22Rv1 (cell line): ENCODE results near the gene CPNE8.
"Not testable (repeated sequence)": the region's sequence is repeated elsewhere in the genome, so short reads cannot be mapped to it uniquely, and the experiment has no call there.

Experiments
- H3K27ac ChIP-seq: fragments of 450-650 bp; 2 replicates; pipeline ENCODE4 v1.5.1; 2017
- ZFX ChIP-seq: fragments of 450-650 bp; IDR thresholded peaks from 2 replicates; pipeline ENCODE4 v1.6.1; 2017; ENCODE audit warnings: antibody characterized with exemption, borderline replicate concordance
- TF ChIP-seq, protein P1 (sequence below): fragments of 450-650 bp; IDR thresholded peaks from 2 replicates; pipeline ENCODE4 v1.5.1; 2017; ENCODE audit warnings: mild to moderate bottlenecking

CPNE8 gene

DNA sequence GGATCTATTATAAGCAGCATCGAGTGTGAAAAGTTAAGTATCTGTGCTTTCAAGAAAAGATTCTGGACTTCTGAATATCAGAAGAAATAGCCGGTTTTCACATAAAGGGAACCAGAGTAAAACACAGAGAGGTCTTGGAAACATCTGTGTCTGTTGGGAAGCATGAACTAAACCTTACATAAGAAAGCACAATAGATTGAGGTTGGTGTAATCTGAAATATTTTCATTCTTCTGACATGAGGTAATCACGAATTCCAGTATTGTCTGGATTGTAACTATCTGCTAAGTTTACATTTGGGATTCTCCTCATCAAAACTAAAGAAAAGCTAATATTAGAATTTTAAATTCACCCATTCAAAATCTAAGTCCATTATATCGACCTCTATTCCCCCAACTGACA lies 161.3 kb downstream of the CPNE8 start:
- TF ChIP-seq, protein P1, sequence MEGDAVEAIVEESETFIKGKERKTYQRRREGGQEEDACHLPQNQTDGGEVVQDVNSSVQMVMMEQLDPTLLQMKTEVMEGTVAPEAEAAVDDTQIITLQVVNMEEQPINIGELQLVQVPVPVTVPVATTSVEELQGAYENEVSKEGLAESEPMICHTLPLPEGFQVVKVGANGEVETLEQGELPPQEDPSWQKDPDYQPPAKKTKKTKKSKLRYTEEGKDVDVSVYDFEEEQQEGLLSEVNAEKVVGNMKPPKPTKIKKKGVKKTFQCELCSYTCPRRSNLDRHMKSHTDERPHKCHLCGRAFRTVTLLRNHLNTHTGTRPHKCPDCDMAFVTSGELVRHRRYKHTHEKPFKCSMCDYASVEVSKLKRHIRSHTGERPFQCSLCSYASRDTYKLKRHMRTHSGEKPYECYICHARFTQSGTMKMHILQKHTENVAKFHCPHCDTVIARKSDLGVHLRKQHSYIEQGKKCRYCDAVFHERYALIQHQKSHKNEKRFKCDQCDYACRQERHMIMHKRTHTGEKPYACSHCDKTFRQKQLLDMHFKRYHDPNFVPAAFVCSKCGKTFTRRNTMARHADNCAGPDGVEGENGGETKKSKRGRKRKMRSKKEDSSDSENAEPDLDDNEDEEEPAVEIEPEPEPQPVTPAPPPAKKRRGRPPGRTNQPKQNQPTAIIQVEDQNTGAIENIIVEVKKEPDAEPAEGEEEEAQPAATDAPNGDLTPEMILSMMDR, result no peak

DNA sequence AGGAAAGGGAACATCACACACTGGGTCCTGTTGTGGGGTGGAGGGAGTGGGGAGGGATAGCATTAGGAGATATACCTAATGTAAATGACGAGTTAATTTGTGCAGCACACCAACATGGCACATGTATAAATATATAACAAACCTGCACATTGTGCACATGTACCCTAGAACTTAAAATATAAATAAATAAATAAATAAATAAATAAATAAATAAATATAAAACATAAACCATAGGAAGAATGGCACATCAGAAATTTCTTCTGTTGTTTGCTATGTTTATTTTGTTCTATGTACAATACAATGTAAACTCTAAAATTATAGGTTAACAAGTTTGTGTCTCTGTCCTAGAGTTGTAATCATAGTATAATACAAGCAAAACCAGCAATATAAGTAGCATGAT lies 162.9 kb downstream of the CPNE8 start:
- not testable (repeated sequence) for H3K27ac ChIP-seq

More for the DNA sequence above, 161.3 kb downstream of the CPNE8 start:
- H3K27ac ChIP-seq, result no peak overlapping the region

DNA sequence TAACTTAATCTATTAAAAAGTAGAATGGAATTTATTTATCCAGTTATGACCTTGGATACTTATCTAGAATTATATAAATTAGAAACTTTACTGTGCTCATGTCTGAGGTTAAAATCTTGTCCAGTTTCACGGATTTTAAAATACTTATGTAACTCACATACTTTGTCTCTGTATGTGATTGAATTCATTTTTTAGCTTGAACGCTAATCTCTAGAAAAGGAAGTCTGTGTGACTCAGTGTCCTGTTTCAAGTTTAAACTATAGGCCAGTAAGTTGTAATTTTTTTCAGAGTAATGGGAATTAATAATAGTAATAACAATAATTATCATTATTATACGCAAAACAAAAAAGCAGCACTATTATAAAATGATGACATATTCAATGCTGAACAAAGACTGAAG lies 168.6 kb downstream of the CPNE8 start:
- no peak for TF ChIP-seq ZFX
- TF ChIP-seq, protein P1, result no peak
- H3K27ac ChIP-seq, result no peak overlapping the region

DNA sequence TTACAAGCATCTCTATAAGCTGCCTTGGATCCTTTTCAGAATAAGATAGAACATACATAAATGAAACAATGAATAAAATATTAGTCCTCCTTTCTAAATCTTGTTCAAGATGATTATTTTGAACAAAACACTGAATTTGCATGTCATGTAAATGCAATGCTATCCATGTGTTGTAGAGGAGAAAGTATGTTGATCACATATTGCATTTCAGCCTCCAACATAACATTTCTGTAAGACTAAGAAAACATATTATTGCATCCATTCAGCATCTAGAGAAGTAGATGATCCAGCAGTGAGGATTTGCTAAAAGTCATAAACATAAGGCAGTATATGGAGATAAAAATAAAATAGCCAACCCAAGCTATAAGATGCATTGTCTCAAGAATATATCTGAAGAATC lies 172.6 kb downstream of the CPNE8 start:
- TF ChIP-seq ZFX, result no peak
- TF ChIP-seq, protein P1, result no peak
- no peak overlapping the region for H3K27ac ChIP-seq

DNA sequence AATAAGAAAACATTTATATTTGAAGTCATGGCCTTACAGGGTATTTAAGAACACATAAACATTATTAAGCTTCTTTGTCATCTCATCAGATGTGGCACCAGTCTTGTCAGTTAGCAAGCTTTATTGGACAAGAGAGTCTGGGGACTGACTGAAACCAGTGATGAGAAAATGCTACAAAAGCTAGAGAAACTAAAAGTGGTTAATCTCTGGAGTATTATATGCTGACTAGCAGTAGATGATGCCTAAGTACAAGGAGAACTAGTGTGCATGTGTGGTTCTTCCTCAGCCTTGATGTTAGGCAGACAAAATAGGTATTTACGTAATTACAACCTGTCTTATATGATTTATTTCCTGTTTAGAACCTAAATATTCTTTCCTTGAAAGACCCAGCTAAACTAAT lies 176.5 kb downstream of the CPNE8 start:
- TF ChIP-seq, protein P1, result no peak
- TF ChIP-seq ZFX, result no peak
- H3K27ac ChIP-seq, result no peak overlapping the region

DNA sequence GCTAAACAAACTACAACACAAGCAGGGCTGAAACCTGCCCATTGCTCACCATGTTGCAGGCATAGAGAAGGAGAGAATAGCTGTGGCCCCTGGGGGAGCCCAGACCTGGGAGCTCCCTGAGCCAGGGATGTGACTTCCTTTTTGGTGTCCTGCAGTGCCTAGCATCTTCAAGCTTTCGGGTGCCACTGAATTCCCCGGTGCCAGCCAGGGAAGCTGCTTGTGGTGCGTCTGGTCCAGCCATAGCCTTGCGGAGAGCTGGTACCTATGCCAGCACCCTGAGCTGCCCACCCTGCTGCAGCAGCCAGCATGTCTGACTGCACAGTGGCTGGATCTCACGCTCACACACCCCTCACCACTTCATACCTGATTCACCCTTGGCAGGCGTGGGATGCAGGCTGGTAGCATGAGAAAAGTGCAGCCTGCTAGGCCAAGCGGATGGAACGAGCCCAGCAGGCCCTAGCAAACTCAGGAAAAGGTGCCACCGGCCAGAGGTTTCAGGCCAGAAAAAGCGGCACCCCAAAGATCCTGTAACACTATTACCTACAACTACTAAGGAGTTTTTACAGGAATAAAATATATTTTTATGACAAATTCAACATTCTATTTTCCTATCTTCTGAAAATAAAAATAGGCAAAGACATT lies 183.7 kb downstream of the CPNE8 start:
- H3K27ac ChIP-seq, result no peak overlapping the region
- TF ChIP-seq, protein P1, result no peak
- no peak for TF ChIP-seq ZFX

DNA sequence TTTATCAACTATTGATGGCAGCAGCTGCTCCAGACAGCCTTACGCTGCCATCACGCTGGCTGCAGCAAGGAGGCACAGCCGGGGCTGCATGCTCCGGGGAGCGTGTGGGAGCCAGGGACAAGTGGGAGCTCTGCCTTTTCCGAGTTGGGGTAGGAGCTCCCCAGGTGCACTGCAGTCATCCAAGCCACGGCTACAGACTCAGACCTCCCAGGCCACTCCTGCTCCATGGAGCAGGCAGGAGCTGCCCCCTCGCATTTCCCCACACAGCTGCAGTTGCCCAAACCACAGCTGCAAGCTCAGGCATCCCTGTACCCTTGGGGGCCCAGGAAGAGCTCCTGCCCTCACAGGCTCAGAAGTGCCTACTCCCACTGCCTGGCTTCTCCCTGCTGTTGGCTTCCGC lies 184.7 kb downstream of the CPNE8 start:
- TF ChIP-seq ZFX, result no peak
- TF ChIP-seq, protein P1, result no peak
- H3K27ac ChIP-seq, result no peak overlapping the region

DNA sequence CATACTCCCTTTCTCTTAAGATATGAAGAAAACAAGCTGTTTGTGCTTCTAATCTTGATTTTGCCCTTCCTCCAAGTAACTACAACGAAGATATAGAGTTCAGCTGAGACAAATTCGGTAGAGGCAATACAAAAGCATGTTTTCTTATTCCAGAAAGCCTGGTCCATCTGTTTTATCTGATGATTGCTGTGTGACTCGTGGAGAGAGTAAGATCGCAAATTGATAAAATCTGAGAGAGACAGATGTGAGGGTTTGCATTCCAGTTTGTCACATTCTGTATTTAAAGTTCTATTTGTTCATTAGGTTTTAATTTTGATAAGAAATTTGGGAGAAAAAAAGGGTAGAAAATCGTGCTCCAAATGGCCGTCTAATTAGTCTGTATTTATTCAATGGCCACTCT lies 192.1 kb downstream of the CPNE8 start:
- H3K27ac ChIP-seq, result no peak overlapping the region
- TF ChIP-seq, protein P1, result no peak
- TF ChIP-seq ZFX, result no peak
